Gastroesophageal sphincter (tissue), 3 donors: ENCODE results near the gene VAMP4.

Experiments
- CTCF ChIP-seq, 4 experiments: fragments of 200-600 bp in 2 of 4; fragments of 450-650 bp in 2 of 4; sonication (generic) in 1 of 4; IDR thresholded peaks; one replicate each; pipeline ENCODE4 v1.5.1; 2017 to 2019; ENCODE audit warnings: antibody characterized with exemption in 4 of 4, mild to moderate bottlenecking in 2 of 4, moderate library complexity in 2 of 4
- POLR2A ChIP-seq, 2 donors: fragments of 450-650 bp; IDR thresholded peaks; one replicate each; pipeline ENCODE4 v1.6.1; 2017; ENCODE audit warnings: antibody characterized with exemption in 2 of 2, mild to moderate bottlenecking in 2 of 2, moderate library complexity in 1 of 2

GRCh38 chr1:171758011-171758410 is 16.1 kb upstream of the VAMP4 start:
- TF ChIP-seq CTCF (IDR thresholded peaks at IDR 0.05) = no peak
- TF ChIP-seq POLR2A (IDR thresholded peaks at IDR 0.05) = no peak
